Neural cell (in vitro differentiated cells): ENCODE measurements around the gene UBE3A. TPM values are rescaled to one million over a fixed set of nuclear protein-coding genes. Genes with fewer than 3 reads are reported as not detected.

Experiments
- H2AFZ ChIP-seq: fragments of 200-600, 300-800 bp; sonication (generic), shearing (Covaris generic); 2 replicates; pipeline ENCODE4 v1.6.0; 2014; ENCODE audit warnings: low read depth, mild to moderate bottlenecking, antibody characterized with exemption, low read length, moderate library complexity
- H3F3A ChIP-seq: fragments of 200-600 bp; shearing (Covaris generic); 2 replicates; pipeline ENCODE4 v1.6.1; 2016; ENCODE audit warnings: mild to moderate bottlenecking, moderate library complexity, mixed read lengths, antibody characterized with exemption, low read length; ENCODE audit not compliant: insufficient read depth, poor library complexity, severe bottlenecking
- H3K27ac ChIP-seq: fragments of 200-600, 300-800 bp; sonication (generic), shearing (Covaris generic); 2 replicates; pipeline ENCODE4 v1.5.1; 2014; ENCODE audit warnings: mild to moderate bottlenecking, low read length, moderate library complexity
- H3K27me3 ChIP-seq: fragments of 300-800, 200-600 bp; sonication (generic), shearing (Covaris generic); 2 replicates; pipeline ENCODE4 v1.6.0; 2014; ENCODE audit warnings: mild to moderate bottlenecking, low read depth, low read length, moderate library complexity; ENCODE audit not compliant: insufficient read depth
- H3K36me3 ChIP-seq: fragments of 300-800, 200-600 bp; sonication (generic), shearing (Covaris generic); 2 replicates; pipeline ENCODE4 v1.5.1; 2014; ENCODE audit warnings: mild to moderate bottlenecking, antibody characterized with exemption, low read length, moderate library complexity; ENCODE audit not compliant: insufficient read depth
- H3K4me2 ChIP-seq: fragments of 300-800, 200-600 bp; sonication (generic), shearing (Covaris generic); 2 replicates; pipeline ENCODE4 v1.6.0; 2014; ENCODE audit warnings: mild to moderate bottlenecking, low read length
- H3K4me3 ChIP-seq: fragments of 300-800, 200-600 bp; sonication (generic), shearing (Covaris generic); 2 replicates; pipeline ENCODE4 v1.5.1; 2014; ENCODE audit warnings: mild to moderate bottlenecking, low read length, moderate library complexity
- H3K79me2 ChIP-seq: fragments of 200-600 bp; shearing (Covaris generic); replicated peaks from 2 replicates; pipeline ENCODE4 v1.6.0; 2014; ENCODE audit warnings: mild to moderate bottlenecking, low read length, moderate library complexity; ENCODE audit not compliant: insufficient read depth
- H3K9ac ChIP-seq: fragments of 300-800, 200-600 bp; sonication (generic), shearing (Covaris generic); 2 replicates; pipeline ENCODE4 v1.6.1; 2016; ENCODE audit warnings: mild to moderate bottlenecking, low read length, mixed read lengths
- H3K9me2 ChIP-seq: fragments of 200-600 bp; shearing (Covaris generic); 2 replicates; pipeline ENCODE4 v1.6.1; 2016; ENCODE audit warnings: mild to moderate bottlenecking, low read length, mixed read lengths; ENCODE audit not compliant: insufficient read depth
- H3K9me3 ChIP-seq: fragments of 200-600, 300-800 bp; sonication (generic), shearing (Covaris generic); 2 replicates; pipeline ENCODE4 v1.6.1; 2016; ENCODE audit warnings: mild to moderate bottlenecking, mixed run types, low read length, moderate library complexity, mixed read lengths
- H4K20me1 ChIP-seq: fragments of 200-600 bp; shearing (Covaris generic); 2 replicates; pipeline ENCODE4 v1.6.1; 2016; ENCODE audit warnings: mild to moderate bottlenecking, mixed run types; ENCODE audit not compliant: insufficient read depth
- EP300 ChIP-seq: fragments of 450-650 bp; conservative IDR thresholded peaks from 2 replicates; pipeline ENCODE4 v1.6.1; 2014; ENCODE audit warnings: antibody characterized with exemption, mild to moderate bottlenecking, moderate library complexity; ENCODE audit not compliant: poor library complexity, severe bottlenecking
- EZH2 ChIP-seq: fragments of 200-600, 300-800 bp; shearing (Covaris generic), sonication (generic); IDR thresholded peaks from 2 replicates; pipeline ENCODE4 v1.6.1; 2014; ENCODE audit warnings: antibody characterized with exemption, low read length, borderline replicate concordance, mild to moderate bottlenecking; ENCODE audit not compliant: insufficient read depth, poor library complexity, severe bottlenecking
- MXI1 ChIP-seq: fragments of 450-650 bp; conservative IDR thresholded peaks from 2 replicates; pipeline ENCODE4 v1.6.1; 2014; ENCODE audit warnings: antibody characterized with exemption, mild to moderate bottlenecking; ENCODE audit not compliant: poor library complexity, severe bottlenecking
- POLR2AphosphoS5 ChIP-seq: IDR thresholded peaks from 2 replicates; pipeline ENCODE4 v1.6.1; 2012
- RAD21 ChIP-seq: fragments of 450-650 bp; conservative IDR thresholded peaks from 2 replicates; pipeline ENCODE4 v1.6.1; 2014; ENCODE audit warnings: antibody characterized with exemption, mild to moderate bottlenecking, moderate library complexity
- SMC3 ChIP-seq: fragments of 450-650 bp; conservative IDR thresholded peaks from 2 replicates; pipeline ENCODE4 v1.6.1; 2014; ENCODE audit warnings: antibody characterized with exemption, mild to moderate bottlenecking, moderate library complexity; ENCODE audit not compliant: poor library complexity
- TAF1 ChIP-seq: IDR thresholded peaks from 2 replicates; pipeline ENCODE4 v1.6.1; 2012; ENCODE audit warnings: low read depth
- polyA plus RNA-seq: library from polyadenylated mRNA; depleted of rRNA; stranded (reverse); fragments of >200 nt; gene quantifications from 2 replicates; pipeline ENCODE4 v1.2.3, GENCODE V29; 2014
- TF ChIP-seq, protein P1 (sequence below): IDR thresholded peaks from 2 replicates; pipeline ENCODE4 v1.6.1; 2012; ENCODE audit warnings: borderline replicate concordance
- TF ChIP-seq, protein P2 (sequence below): fragments of 450-650 bp; IDR thresholded peaks from 2 replicates; pipeline ENCODE4 v1.5.1; 2014; ENCODE audit warnings: antibody characterized with exemption, mild to moderate bottlenecking, moderate library complexity; ENCODE audit not compliant: poor library complexity, severe bottlenecking

Gene UBE3A
- polyA plus RNA-seq, 1 donor from 2014 or later, result 98.5 TPM

DNA sequence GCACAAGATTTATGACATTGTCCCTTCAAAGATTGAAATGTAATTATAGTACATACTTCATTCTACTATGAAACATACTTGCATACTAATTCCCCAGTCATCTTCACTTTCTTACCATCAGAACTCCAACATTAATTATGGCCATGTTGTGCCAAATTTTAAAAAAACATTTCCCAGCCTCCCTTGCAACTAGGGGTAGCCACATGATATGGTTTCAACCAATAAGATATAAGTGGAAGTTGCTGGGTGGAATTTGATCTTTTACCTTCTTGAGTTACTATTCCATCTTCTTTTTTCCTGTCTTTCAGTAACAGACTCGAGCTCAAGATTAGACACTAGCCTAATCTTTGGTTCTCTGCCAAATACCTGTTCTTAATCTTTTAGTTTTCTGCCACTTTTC lies 25.6 kb upstream of the UBE3A start:
- Histone ChIP-seq H3K9ac (no peak overlapping the region), H3K9me2 (no peaks in the 10 kb centered on the region), H3K27me3 (no peaks in the 10 kb centered on the region), H3F3A (no peaks in the 10 kb centered on the region), H2AFZ (no peak overlapping the region), H3K79me2 (no peaks in the 10 kb centered on the region), H3K4me2 (no peak overlapping the region), H3K36me3 (no peaks in the 10 kb centered on the region), H3K4me3 (no peak overlapping the region), H3K9me3 (no peaks in the 10 kb centered on the region), H4K20me1 (no peaks in the 10 kb centered on the region), H3K27ac (no peak overlapping the region)
- TF ChIP-seq EP300, result no peak
- TF ChIP-seq POLR2AphosphoS5, result no peak
- no peak for TF ChIP-seq SMC3
- no peak for TF ChIP-seq EZH2
- no peak for TF ChIP-seq MXI1
- TF ChIP-seq, protein P1, sequence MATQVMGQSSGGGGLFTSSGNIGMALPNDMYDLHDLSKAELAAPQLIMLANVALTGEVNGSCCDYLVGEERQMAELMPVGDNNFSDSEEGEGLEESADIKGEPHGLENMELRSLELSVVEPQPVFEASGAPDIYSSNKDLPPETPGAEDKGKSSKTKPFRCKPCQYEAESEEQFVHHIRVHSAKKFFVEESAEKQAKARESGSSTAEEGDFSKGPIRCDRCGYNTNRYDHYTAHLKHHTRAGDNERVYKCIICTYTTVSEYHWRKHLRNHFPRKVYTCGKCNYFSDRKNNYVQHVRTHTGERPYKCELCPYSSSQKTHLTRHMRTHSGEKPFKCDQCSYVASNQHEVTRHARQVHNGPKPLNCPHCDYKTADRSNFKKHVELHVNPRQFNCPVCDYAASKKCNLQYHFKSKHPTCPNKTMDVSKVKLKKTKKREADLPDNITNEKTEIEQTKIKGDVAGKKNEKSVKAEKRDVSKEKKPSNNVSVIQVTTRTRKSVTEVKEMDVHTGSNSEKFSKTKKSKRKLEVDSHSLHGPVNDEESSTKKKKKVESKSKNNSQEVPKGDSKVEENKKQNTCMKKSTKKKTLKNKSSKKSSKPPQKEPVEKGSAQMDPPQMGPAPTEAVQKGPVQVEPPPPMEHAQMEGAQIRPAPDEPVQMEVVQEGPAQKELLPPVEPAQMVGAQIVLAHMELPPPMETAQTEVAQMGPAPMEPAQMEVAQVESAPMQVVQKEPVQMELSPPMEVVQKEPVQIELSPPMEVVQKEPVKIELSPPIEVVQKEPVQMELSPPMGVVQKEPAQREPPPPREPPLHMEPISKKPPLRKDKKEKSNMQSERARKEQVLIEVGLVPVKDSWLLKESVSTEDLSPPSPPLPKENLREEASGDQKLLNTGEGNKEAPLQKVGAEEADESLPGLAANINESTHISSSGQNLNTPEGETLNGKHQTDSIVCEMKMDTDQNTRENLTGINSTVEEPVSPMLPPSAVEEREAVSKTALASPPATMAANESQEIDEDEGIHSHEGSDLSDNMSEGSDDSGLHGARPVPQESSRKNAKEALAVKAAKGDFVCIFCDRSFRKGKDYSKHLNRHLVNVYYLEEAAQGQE, result no peak
- TF ChIP-seq RAD21, result no peak
- TF ChIP-seq TAF1, result no peak
- TF ChIP-seq, protein P2, sequence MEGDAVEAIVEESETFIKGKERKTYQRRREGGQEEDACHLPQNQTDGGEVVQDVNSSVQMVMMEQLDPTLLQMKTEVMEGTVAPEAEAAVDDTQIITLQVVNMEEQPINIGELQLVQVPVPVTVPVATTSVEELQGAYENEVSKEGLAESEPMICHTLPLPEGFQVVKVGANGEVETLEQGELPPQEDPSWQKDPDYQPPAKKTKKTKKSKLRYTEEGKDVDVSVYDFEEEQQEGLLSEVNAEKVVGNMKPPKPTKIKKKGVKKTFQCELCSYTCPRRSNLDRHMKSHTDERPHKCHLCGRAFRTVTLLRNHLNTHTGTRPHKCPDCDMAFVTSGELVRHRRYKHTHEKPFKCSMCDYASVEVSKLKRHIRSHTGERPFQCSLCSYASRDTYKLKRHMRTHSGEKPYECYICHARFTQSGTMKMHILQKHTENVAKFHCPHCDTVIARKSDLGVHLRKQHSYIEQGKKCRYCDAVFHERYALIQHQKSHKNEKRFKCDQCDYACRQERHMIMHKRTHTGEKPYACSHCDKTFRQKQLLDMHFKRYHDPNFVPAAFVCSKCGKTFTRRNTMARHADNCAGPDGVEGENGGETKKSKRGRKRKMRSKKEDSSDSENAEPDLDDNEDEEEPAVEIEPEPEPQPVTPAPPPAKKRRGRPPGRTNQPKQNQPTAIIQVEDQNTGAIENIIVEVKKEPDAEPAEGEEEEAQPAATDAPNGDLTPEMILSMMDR, result no peak

DNA sequence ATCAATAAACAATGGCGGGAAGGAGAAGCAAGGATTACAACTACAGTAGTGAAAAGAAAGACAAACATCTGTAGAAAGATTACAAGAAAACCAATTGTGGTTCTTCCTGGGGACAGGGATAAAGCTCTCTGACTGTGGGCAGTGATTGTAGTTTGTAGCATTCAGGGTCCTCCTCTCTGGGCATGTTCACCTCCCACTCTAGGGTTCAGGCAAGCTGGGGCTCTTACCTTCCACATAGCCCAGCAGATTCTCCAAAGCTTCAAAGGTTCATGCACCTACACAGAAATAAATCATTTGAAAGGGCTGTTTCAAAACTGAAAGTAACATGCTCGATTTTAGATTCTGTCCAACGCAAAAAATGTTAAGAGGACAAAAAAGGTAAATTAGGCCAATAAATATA lies 17.4 kb upstream of the UBE3A start:
- Histone ChIP-seq H2AFZ (no peak overlapping the region), H3K9me2 (no peaks in the 10 kb centered on the region), H3F3A (no peaks in the 10 kb centered on the region), H3K4me2 (no peak overlapping the region), H3K9me3 (no peaks in the 10 kb centered on the region), H3K27ac (no peak overlapping the region), H3K9ac (no peak overlapping the region), H3K79me2 (no peaks in the 10 kb centered on the region), H3K27me3 (no peaks in the 10 kb centered on the region), H3K4me3 (no peak overlapping the region), H3K36me3 (no peaks in the 10 kb centered on the region), H4K20me1 (no peaks in the 10 kb centered on the region)
- TF ChIP-seq, protein P2, result no peak
- TF ChIP-seq TAF1 (no peak), EZH2 (no peak), MXI1 (no peak), POLR2AphosphoS5 (no peak), EP300 (no peak), RAD21 (no peak), SMC3 (no peak)
- TF ChIP-seq, protein P1, result no peak
